ENCODE measurements around the gene CCNB3. TPM values are rescaled to one million over a fixed set of nuclear protein-coding genes. Genes with fewer than 3 reads are reported as not detected.

Gene CCNB3
- total and polyA plus RNA-seq, 2 of the 4 experiments (the other 2 are of a cell fraction): 0.09 to 0.18 TPM

DNA sequence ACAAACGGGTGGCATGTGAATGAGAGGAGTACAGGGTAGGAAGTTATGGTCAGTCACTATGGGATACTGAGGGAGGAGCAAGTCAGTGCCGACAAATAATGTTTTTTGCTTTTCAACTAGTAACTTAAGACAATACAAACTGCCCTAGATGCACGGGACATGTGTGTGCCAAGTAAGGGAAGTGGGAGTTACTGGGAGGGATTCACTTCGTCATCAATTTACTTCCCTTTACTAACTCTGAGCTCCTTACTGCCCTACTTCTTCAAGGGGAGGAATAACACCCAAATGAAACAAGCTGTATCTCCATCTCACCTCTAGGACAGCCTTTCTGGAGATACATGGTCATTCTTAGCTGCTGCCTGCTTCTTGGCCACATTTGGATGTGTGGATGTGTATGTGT, 168.4 kb downstream of the CCNB3 start:
- H3K56ac ChIP-seq (ENCODE audit: extremely low read depth, insufficient read depth, low read length): no peak overlapping the region
- intact Hi-C loops (cut with micrococcal nuclease) (no loop called here), in situ Hi-C loops (cut with MboI; ENCODE audit: low sequenced_read_pairs) (no loop called here), dilution Hi-C loops (cut with HindIII; ENCODE audit: low sequenced_read_pairs, unreplicated experiment) (no loop called here)
- no peaks in the 10 kb centered on the region for H3K4me1 ChIP-seq (ENCODE audit: control insufficient read depth, insufficient read depth, low read length)
- no peaks in the 10 kb centered on the region for H4K20me1 ChIP-seq (ENCODE audit: insufficient read depth, low read length)
- H3K4me2 ChIP-seq (ENCODE audit: low read depth, low read length): no peak overlapping the region
- no peak overlapping the region for H3K14ac ChIP-seq (replicated peaks; ENCODE audit: low read depth, low read length)
- no peak overlapping the region for H3K18ac ChIP-seq (ENCODE audit: low read depth, low read length)
- no peak overlapping the region for H4K91ac ChIP-seq (ENCODE audit: insufficient read depth, low read depth, low read length)
- H3K4me3 ChIP-seq (ENCODE audit: insufficient read depth, low read depth, low read length): no peak overlapping the region
- H2AFZ ChIP-seq (replicated peaks; ENCODE audit: low read length, poor library complexity): no peak overlapping the region
- no peak overlapping the region for H2AK9ac ChIP-seq (replicated peaks; ENCODE audit: low read depth, low read length, poor library complexity)
- H2BK20ac ChIP-seq (ENCODE audit: low read depth, low read length): no peak overlapping the region
- H3K9me1 ChIP-seq (ENCODE audit: insufficient read depth, low read length): no peaks in the 10 kb centered on the region
- no CpG with 5 or more reads among the region's 4 CpGs for WGBS, 2 experiments (ENCODE audit: extremely low coverage in 2 of 2, insufficient read length in 1 of 2)
- DNase-seq (no peak), ATAC-seq (ENCODE audit: low read depth) (no peak)
- no peak overlapping the region for H3K4ac ChIP-seq (ENCODE audit: low read depth, low read length)
- H3K27ac ChIP-seq (ENCODE audit: insufficient read depth, low read length): no peak overlapping the region
- no peaks in the 10 kb centered on the region for H3K79me1 ChIP-seq (ENCODE audit: low read depth in 1 of 2, low read length in 2 of 2)
- H3K9ac ChIP-seq (ENCODE audit: low read depth, low read length): no peak overlapping the region
- no peak overlapping the region for H4K8ac ChIP-seq (ENCODE audit: low read depth in 2 of 2, low read length in 2 of 2)
- no peaks in the 10 kb centered on the region for H3K9me3 ChIP-seq (ENCODE audit: control insufficient read depth, insufficient read depth, low read length)
- H2AK5ac ChIP-seq (ENCODE audit: low read depth, low read length): no peak overlapping the region
- CTCF ChIA-PET: no interaction called here
- TF ChIP-seq RFX5 (IDR thresholded peaks at IDR 0.05; ENCODE audit: low read depth, low read length) (no peak), SMC3 (IDR thresholded peaks at IDR 0.05; ENCODE audit: low read depth, low read length) (no peak), RCOR1 (IDR thresholded peaks at IDR 0.05; ENCODE audit: insufficient replicate concordance, low read length) (no peak), FOS (IDR thresholded peaks at IDR 0.05; ENCODE audit: low read depth, low read length) (no peak), CEBPB (IDR thresholded peaks at IDR 0.05; ENCODE audit: low read depth, low read length) (no peak), CHD1 (IDR thresholded peaks at IDR 0.05; ENCODE audit: low read depth, low read length) (no peak), NFE2L2 (IDR thresholded peaks at IDR 0.05; ENCODE audit: low read depth, low read length) (no peak), BHLHE40 (IDR thresholded peaks at IDR 0.05; ENCODE audit: low read depth, low read length) (no peak), MAZ (IDR thresholded peaks at IDR 0.05; ENCODE audit: borderline replicate concordance, low read depth, low read length) (no peak), POLR2A (IDR thresholded peaks at IDR 0.05; ENCODE audit: low read depth, low read length) (no peak), MXI1 (IDR thresholded peaks at IDR 0.05; ENCODE audit: borderline replicate concordance, low read depth, low read length) (no peak)
- TF ChIP-seq, protein P1, sequence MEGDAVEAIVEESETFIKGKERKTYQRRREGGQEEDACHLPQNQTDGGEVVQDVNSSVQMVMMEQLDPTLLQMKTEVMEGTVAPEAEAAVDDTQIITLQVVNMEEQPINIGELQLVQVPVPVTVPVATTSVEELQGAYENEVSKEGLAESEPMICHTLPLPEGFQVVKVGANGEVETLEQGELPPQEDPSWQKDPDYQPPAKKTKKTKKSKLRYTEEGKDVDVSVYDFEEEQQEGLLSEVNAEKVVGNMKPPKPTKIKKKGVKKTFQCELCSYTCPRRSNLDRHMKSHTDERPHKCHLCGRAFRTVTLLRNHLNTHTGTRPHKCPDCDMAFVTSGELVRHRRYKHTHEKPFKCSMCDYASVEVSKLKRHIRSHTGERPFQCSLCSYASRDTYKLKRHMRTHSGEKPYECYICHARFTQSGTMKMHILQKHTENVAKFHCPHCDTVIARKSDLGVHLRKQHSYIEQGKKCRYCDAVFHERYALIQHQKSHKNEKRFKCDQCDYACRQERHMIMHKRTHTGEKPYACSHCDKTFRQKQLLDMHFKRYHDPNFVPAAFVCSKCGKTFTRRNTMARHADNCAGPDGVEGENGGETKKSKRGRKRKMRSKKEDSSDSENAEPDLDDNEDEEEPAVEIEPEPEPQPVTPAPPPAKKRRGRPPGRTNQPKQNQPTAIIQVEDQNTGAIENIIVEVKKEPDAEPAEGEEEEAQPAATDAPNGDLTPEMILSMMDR (conservative IDR thresholded peaks at IDR 0.05; ENCODE audit: low read depth, low read length): no peak
- TF ChIP-seq, protein P2, sequence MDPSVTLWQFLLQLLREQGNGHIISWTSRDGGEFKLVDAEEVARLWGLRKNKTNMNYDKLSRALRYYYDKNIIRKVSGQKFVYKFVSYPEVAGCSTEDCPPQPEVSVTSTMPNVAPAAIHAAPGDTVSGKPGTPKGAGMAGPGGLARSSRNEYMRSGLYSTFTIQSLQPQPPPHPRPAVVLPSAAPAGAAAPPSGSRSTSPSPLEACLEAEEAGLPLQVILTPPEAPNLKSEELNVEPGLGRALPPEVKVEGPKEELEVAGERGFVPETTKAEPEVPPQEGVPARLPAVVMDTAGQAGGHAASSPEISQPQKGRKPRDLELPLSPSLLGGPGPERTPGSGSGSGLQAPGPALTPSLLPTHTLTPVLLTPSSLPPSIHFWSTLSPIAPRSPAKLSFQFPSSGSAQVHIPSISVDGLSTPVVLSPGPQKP (IDR thresholded peaks at IDR 0.05; ENCODE audit: borderline replicate concordance, low read depth, low read length): no peak
- TF ChIP-seq, protein P3, sequence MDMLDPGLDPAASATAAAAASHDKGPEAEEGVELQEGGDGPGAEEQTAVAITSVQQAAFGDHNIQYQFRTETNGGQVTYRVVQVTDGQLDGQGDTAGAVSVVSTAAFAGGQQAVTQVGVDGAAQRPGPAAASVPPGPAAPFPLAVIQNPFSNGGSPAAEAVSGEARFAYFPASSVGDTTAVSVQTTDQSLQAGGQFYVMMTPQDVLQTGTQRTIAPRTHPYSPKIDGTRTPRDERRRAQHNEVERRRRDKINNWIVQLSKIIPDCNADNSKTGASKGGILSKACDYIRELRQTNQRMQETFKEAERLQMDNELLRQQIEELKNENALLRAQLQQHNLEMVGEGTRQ (IDR thresholded peaks at IDR 0.05; ENCODE audit: low read depth, low read length): no peak
- no peak overlapping the region for H2BK120ac ChIP-seq (ENCODE audit: low read depth, low read length)
- H3K27me3 ChIP-seq (ENCODE audit: control insufficient read depth, insufficient read depth, low read length): peaks cover 7% of the 10 kb centered on the region
- H3K36me3 ChIP-seq (ENCODE audit: control insufficient read depth, insufficient read depth, low read length): no peaks in the 10 kb centered on the region
- BruUV-seq (replicated peaks): no TSS peak
- POLR2A ChIA-PET (ENCODE audit: unreplicated experiment): no interaction called here
- H2BK15ac ChIP-seq (ENCODE audit: low read depth, low read length): no peak overlapping the region
- H3K23ac ChIP-seq (ENCODE audit: low read depth, low read length): no peak overlapping the region
- no peak overlapping the region for H4K5ac ChIP-seq (ENCODE audit: low read depth, low read length)
- no peak overlapping the region for H2BK5ac ChIP-seq (ENCODE audit: low read depth, low read length, poor library complexity, severe bottlenecking)
